Activated CD4-positive, CD25-positive, alpha-beta regulatory T cell treated with anti-CD3 and anti-CD28 coated beads, Interleukin-2, amount 50 U/mL, for 16 hours (primary cell): ENCODE measurements around the gene NDRG4.
"Not testable (repeated sequence)": the region's sequence is repeated elsewhere in the genome, so short reads cannot be mapped to it uniquely, and the experiment has no call there.

Source experiments
- DNase-seq: peaks from one replicate; pipeline ENCODE4 v3.0.0-alpha.2; 2020; ENCODE audit warnings: low read depth, low spot score

The NDRG4 gene

GRCh38 chr16:58465817-58466216 is 34.1 kb upstream of the NDRG4 start:
- DNase-seq: no peak

DNA sequence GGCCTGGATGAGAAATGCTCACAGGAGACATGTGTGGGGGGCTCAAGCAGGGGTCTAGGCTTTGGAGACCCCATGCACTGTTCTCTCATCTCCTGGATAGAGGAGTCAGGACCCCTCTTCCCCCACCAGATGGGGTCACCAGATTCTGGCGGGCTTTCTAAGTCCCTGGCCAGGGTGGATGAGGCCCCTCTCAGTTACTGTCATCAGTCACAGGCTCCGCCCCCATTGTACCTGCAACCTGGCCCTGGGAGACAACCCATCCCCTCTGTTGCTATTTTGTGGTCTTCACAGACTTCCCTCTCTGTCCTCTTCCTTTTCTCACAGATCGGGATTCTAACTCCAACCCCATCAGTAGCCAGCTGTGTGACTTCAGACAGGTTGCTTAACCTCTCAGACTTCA is 33.5 kb upstream of the NDRG4 start:
- DNase-seq: no peak

- DNase-seq: no peak
Measured at GRCh38 chr16:58467905-58468304, 32.0 kb upstream of the NDRG4 start.

DNA sequence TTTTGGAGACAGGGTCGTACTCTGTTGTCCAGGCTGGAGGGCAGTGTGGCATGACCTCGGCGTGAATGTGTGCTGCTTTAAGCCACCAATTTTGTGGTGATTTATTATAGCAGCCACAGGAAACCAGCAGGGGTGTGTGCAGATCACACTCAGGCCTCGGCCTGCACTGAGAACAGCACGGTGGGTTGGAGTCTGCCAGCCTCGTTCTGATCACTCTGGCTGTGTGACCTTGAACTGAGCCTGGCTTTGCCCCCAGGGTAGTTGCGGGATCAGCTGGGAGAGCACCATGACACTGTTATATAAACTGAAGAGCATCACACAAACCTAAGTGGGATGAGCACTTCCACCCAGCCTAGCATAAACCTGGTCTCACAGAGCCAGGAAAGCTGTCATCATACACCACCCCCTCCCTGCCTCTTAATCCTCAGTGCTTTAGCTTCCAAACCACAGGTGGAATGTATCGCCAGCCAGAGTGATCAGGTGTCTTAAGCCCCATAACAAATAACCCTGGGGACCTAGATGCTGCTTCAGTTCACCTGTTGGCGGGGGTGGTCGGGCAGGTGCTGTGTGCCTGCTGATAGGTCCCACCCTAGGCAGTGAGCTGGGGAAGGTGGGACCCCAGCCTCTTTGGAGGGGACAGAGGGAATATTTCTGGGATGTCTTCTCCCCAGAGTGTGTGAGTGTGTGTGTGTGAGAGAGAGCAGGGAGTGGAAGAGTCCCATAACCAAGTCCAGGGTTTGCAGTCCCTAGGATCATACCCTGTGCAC is 28.6 kb upstream of the NDRG4 start:
- DNase-seq: no peak

- DNase-seq: no peak
Measured at GRCh38 chr16:58472266-58472665, 27.7 kb upstream of the NDRG4 start.

DNA sequence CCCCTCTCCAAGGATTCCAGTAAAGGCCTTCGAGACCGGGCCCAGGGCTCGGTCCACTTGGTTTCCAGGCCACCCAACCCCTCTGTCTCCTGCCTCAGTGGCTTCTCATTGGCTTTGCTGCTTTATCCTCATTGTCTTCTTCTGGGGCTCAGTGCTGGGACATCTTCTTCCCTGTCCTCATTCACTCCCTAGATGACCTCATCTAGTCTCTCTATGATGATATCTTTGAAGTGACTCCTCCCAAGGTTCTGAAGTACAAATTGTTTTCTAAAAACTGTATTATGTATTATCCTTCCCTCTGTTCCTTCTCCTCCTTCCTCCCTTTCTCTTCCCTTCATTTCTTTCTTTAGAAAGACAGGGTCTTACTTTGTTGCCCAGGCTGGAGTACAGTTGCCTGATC is 27.1 kb upstream of the NDRG4 start:
- no peak for DNase-seq

DNA sequence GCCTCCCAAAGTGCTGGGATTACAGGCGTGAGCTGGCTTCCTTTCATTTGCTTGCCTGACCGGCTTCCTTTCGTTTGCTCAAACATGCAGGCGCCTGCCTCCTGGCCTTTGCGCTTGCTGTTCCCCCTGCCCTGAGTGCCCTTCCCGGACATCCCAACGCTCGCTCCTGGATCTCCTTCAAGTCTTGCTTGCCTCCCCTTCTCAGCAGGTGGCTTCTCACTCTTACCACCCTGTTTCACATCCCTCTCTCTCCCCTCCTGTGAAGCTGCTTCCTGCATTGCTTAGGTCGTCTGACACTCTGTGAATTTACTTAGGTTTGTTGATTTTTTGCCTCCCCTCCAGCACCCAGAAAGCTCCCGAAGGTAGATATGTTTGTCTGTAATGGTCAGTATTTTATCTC is 25.6 kb upstream of the NDRG4 start:
- DNase-seq: no peak

GRCh38 chr16:58475091-58475619 is 24.8 kb upstream of the NDRG4 start:
- no peak for DNase-seq

GRCh38 chr16:58476791-58477190 is 23.2 kb upstream of the NDRG4 start:
- no peak for DNase-seq

GRCh38 chr16:58478427-58478826 is 21.5 kb upstream of the NDRG4 start:
- no peak for DNase-seq

- no peak for DNase-seq
Measured at GRCh38 chr16:58481226-58481869, 18.6 kb upstream of the NDRG4 start.

DNA sequence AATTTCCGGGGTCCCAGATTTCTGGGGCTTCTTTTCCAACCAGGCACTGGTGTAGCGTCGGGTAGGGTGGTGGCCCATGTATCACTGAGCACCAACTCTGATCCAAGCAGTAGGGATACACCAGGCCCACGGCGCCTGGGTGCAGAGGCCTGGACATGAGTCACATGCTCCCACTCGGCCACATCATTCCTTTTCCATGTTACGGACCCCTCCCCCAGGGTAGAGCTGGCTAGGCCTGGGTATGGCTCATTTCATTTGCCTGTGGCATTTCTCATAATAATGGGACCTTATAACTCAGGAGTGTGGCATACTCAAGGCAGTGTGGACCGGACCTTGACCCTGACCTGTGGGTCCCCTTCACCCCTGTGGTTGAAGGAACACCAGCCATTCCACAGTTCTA is 18.0 kb upstream of the NDRG4 start:
- no peak for DNase-seq

DNA sequence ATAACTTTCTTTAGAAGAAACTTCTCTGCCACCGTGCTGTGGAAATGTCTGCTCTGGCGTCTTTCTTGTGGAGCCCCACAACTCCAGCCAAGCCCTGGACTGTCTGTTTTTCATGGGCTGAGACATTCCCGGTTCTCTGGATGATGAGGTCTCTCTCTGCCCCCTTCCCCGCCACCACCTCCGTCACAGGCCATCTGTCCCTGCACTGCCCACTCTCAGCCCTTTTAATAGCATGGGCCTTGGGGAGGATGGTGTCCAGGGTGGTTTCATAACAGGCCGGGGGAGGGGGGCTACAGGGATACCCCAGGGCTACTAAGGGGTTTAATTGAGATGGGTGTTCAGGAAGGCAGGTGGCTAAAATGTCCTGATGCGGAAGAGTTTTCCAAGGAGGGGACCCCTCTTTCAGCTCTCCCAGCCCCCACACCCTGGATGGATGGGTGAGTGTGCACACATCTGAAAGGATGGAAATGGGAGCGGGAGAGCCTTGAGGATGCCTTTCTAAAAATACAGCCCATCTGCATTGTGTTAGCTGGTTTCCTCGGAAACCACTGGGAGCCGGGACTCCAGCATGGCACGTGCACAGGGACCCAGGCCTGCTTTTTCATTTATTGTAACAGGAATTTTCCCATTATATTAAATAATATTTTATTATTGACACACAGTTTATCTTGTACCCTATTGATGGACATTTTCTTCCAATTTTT is 14.6 kb upstream of the NDRG4 start:
- no peak for DNase-seq

DNA sequence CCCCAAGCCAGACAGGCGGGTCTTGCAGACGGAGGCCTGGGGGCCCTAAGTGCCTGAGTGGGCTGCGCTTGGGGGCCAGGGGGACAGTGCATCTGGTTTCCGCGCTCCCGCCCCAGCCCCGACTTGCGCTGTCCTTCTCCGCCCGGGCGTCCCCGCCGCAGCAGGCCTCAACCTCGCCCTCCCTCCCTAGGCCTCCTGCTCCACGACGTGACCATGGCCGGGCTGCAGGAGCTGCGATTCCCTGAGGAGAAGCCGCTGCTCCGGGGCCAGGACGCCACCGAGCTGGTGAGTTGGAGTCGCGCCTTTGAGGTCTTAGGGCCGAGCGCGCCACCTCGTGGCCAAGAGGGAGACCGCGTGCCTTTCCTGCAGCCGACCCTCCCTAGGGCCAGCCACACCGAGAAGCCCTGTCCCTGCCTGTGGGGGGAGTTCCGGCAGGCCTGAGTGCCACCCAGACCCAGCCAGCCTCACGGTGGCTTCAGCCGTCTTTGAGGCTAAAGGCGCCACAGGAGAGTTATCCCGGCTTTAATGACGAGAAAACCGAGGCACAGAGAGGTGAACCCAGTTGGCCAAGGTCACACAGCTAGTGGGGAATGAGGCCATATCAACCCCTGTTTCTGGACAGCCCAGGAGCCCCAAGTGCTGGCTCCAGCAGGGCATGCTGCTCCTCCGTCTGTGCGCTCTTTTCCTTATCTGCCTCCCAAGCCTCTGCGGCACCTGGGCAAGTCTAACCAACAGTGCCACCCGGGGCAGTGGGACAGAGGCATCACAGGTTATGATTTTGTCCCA is 12.2 kb upstream of the NDRG4 start:
- peak; percentile 41 for DNase-seq

DNA sequence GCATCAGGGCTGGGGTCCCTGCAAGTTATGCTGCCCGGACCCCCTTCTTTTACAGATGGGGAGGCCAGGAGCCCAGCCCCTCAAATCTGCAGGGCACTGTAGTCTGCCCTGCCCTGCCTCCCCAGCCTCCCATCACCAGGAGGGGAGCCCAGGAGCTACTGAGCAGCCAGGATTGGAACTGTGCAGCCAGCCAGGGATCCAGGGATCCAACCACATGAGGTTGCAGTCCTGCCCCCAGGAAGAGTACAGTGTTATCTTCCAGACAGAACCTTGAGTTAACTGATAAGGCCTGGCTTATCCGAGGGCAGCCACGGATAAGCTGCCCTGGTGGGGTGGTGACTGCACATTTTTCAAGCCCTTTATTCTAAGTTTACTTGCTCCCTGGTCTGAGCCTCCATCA is 11.4 kb upstream of the NDRG4 start:
- no peak for DNase-seq

GRCh38 chr16:58490065-58490464 is 9.9 kb upstream of the NDRG4 start:
- no peak for DNase-seq

DNA sequence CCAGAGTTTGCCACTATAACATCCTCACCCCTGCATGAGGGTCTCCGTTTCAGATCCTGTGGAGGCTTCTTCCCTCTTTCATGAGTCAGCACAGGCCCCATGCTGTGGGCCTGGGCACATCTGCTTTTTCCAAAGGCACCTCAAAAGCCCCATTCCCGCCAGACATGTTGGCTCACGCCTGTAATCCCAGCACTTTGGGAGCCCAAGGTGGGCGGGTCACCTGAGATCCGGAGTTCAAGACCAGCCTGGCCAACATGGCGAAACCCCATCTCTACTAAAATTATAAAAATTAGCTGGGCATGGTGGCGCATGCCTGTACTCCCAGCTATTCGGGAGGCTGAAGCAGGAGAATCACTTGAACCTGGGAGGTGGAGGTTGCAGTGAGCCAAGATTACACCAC is 9.4 kb upstream of the NDRG4 start:
- DNase-seq: not testable (repeated sequence)

DNA sequence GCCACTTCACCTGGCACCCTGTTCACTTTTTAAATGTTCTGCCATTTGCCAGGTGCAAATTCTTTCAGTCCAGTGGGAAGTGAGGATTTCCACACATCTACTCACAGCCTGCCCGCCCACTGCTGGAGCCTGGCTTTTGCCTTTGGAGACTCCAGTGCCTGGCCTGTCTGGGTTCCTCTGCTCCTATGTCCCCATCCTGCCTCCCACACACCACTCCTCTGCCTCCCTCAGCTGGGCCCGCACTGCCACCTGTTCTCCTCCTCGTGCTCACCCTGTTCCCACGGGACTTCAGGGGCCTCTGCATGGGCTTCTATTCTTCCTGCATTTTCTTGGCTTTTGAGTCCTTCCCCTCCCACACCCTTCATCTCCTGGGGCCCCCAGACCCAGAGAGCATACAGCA is 7.9 kb upstream of the NDRG4 start:
- DNase-seq: no peak

- no peak for DNase-seq
Measured at GRCh38 chr16:58492735-58493134, 7.2 kb upstream of the NDRG4 start.

GRCh38 chr16:58493756-58494431 is 6.0 kb upstream of the NDRG4 start:
- DNase-seq: no peak

- DNase-seq: no peak
Measured at GRCh38 chr16:58494981-58495520, 4.9 kb upstream of the NDRG4 start.
